CD4-positive, alpha-beta memory T cell (primary cell): ENCODE data around the gene ACTR1B. TPM values are rescaled to one million over a fixed set of nuclear protein-coding genes. Genes with fewer than 3 reads are reported as not detected.
A peak's percentile ranks its signal among the peaks of the same experiment; 100 is the strongest.

Experiments used
- CTCF ChIA-PET: fragments of 350-600 bp; sonication (Branson Sonifier 250); formaldehyde crosslinking; loops from one replicate; lab custom pipeline; 2021; ENCODE audit warnings: inconsistent platforms; ENCODE audit not compliant: partially characterized antibody; lab: Charles Lee
- POLR2A ChIA-PET: fragments of 350-600 bp; sonication (Branson Sonifier 250); formaldehyde crosslinking; loops from one replicate; lab custom pipeline; 2021; ENCODE audit not compliant: partially characterized antibody; lab: Charles Lee
- DNase-seq, 5 donors: peaks; one replicate each; pipeline versions ENCODE4 v3.0.0 to v3.0.0-alpha.2; 2020 to 2022; ENCODE audit warnings: mixed read lengths in 1 of 5
- H3K27ac ChIP-seq: one replicate; pipeline ENCODE4 v1.7.0; 2013; ENCODE audit warnings: low read depth, low read length
- H3K27me3 ChIP-seq: 2 replicates; pipeline ENCODE4 v1.7.0; 2013; ENCODE audit warnings: mild to moderate bottlenecking, low read length, moderate library complexity; ENCODE audit not compliant: insufficient read depth
- H3K36me3 ChIP-seq: 2 replicates; pipeline ENCODE4 v1.7.0; 2013; ENCODE audit warnings: mild to moderate bottlenecking, low read length, moderate library complexity; ENCODE audit not compliant: insufficient read depth
- H3K4me1 ChIP-seq: 2 replicates; pipeline ENCODE4 v1.7.0; 2013; ENCODE audit warnings: mild to moderate bottlenecking, low read length, moderate library complexity; ENCODE audit not compliant: insufficient read depth
- H3K4me3 ChIP-seq, 2 donors: one replicate each; pipeline ENCODE4 v1.7.0; 2013; ENCODE audit warnings: low read length in 2 of 2, mild to moderate bottlenecking in 1 of 2
- H3K9me3 ChIP-seq, 2 donors: one replicate each; pipeline ENCODE4 v1.7.0; 2013; ENCODE audit warnings: low read length in 2 of 2, control low read depth in 1 of 2; ENCODE audit not compliant: control insufficient read depth in 1 of 2
- H3K27ac Mint-ChIP-seq, 7 donors: one replicate each; pipeline ENCODE4 v1.8.0; 2020 to 2021; ENCODE audit warnings: mixed read lengths in 7 of 7, mild to moderate bottlenecking in 6 of 7, inconsistent platforms in 3 of 7, moderate library complexity in 3 of 7
- H3K27me3 Mint-ChIP-seq, 2 donors: one replicate each; pipeline ENCODE4 v1.8.0; 2020 to 2021; ENCODE audit warnings: mixed read lengths in 2 of 2
- H3K36me3 Mint-ChIP-seq, 2 donors: one replicate each; pipeline ENCODE4 v1.8.0; 2020 to 2021; ENCODE audit warnings: mixed read lengths in 2 of 2, inconsistent platforms in 1 of 2, mild to moderate bottlenecking in 1 of 2
- H3K4me1 Mint-ChIP-seq, 4 donors: one replicate each; pipeline ENCODE4 v1.8.0; 2020 to 2021; ENCODE audit warnings: mixed read lengths in 4 of 4, mild to moderate bottlenecking in 1 of 4
- H3K4me3 Mint-ChIP-seq, 8 donors: one replicate each; pipeline ENCODE4 v1.8.0; 2020 to 2021; ENCODE audit warnings: mixed read lengths in 8 of 8, mild to moderate bottlenecking in 7 of 8, moderate library complexity in 6 of 8, inconsistent platforms in 3 of 8
- H3K9me3 Mint-ChIP-seq, 8 donors: one replicate each; pipeline ENCODE4 v1.8.0; 2020 to 2021; ENCODE audit warnings: mixed read lengths in 8 of 8, mild to moderate bottlenecking in 5 of 8, inconsistent platforms in 3 of 8, moderate library complexity in 1 of 8
- intact Hi-C: fragments of 100-400 bp; cut with micrococcal nuclease; formaldehyde crosslinking; loops from one replicate; pipeline ENCODE4 v1.15.1; 2023
- polyA plus RNA-seq, 2 donors: library from polyadenylated mRNA; unstranded; fragments of 300-500 nt; fragmentation: Illumina TruSeq; gene quantifications; one replicate each; pipeline ENCODE4 v1.2.3, GENCODE V29; 2021
- total RNA-seq, 2 experiments: library from RNA; stranded (reverse); gene quantifications; one replicate each; pipeline ENCODE4 v1.2.3, GENCODE V29; 2021

ACTR1B gene
- total and polyA plus RNA-seq, 4 experiments from 2014 or later: 12.0 to 97.6 (median 55.8) TPM

GRCh38 chr2:97664636-97664970 is 759 bp upstream of the ACTR1B start:
- H3K27ac Mint-ChIP-seq: peak overlapping the region; percentile 98 to 100 (median 99)

GRCh38 chr2:97663626-97663961 is 250 bp downstream of the ACTR1B start:
- no peaks in the 10 kb centered on the region for H3K27me3 ChIP-seq
- intact Hi-C loops: loop anchor here (5.0 kb wide), 2 partner anchors 49 to 334 kb away; partner anchors contain the start of genes TMEM131 and ZAP70
- no peaks in the 10 kb centered on the region for H3K9me3 ChIP-seq
- peaks cover 15 to 41% (median 23%) of the 10 kb centered on the region in 4 donors for H3K4me1 Mint-ChIP-seq
- ChIA-PET POLR2A (interaction anchor here (1.0 to 7.9 kb wide), 8 partner anchors 15 to 1492 kb away, joined by 3 to 323 read pairs (median 13); partner anchors contain the start of genes ANKRD36B, COX5B, LIPT1 and TSGA10), CTCF (interaction anchor here (1.4 to 3.8 kb wide), 8 partner anchors 9 to 73 kb away, joined by 4 to 59 read pairs (median 12); partner anchors contain the start of genes COX5B and ZAP70)
- H3K4me3 Mint-ChIP-seq: peak overlapping the region; percentile 92 to 97 (median 96)
- peak overlapping the region; percentile 4 to 99 for H3K4me3 ChIP-seq
- no peaks in the 10 kb centered on the region for H3K9me3 Mint-ChIP-seq
- no peaks in the 10 kb centered on the region for H3K27me3 Mint-ChIP-seq
- DNase-seq: no peak
- H3K27ac ChIP-seq: peak overlapping the region; percentile 92
- peaks cover 36% of the 10 kb centered on the region for H3K4me1 ChIP-seq
- peaks cover 0 to 26% of the 10 kb centered on the region in 2 donors for H3K36me3 Mint-ChIP-seq
- H3K27ac Mint-ChIP-seq: peak overlapping the region in 3 of 7 donors; percentile 98 to 99 (median 98)
- H3K36me3 ChIP-seq: peaks cover 29% of the 10 kb centered on the region

More at GRCh38 chr2:97664636-97664970, 759 bp upstream of the ACTR1B start:
- Histone ChIP-seq H3K36me3 (peaks cover 20% of the 10 kb centered on the region), H3K4me1 (peaks cover 36% of the 10 kb centered on the region), H3K27me3 (no peaks in the 10 kb centered on the region), H3K9me3 (no peaks in the 10 kb centered on the region), H3K4me3 (peak overlapping the region; percentile 52 to 79), H3K27ac (peak overlapping the region; percentile 92)
- Mint-ChIP-seq H3K9me3 (no peaks in the 10 kb centered on the region), H3K4me1 (peaks cover 15 to 41% (median 23%) of the 10 kb centered on the region in 4 donors), H3K36me3 (peaks cover 0 to 23% of the 10 kb centered on the region in 2 donors), H3K4me3 (peak overlapping the region; percentile 91 to 97 (median 94)), H3K27me3 (no peaks in the 10 kb centered on the region)
- POLR2A ChIA-PET: interaction anchor here (1.0 to 7.9 kb wide), 8 partner anchors 16 to 1491 kb away, joined by 3 to 323 read pairs (median 14); partner anchors contain the start of genes ANKRD36B, COX5B, LIPT1 and TSGA10
- CTCF ChIA-PET: interaction anchor here (0.8 to 3.8 kb wide), 9 partner anchors 10 to 74 kb away, joined by 3 to 59 read pairs (median 9); partner anchors contain the start of genes COX5B and ZAP70
- no peak for DNase-seq
- intact Hi-C loops: loop anchor here (1.0 to 5.0 kb wide), 6 partner anchors 18 to 1672 kb away; partner anchors contain the start of genes COX5B, EIF5B, TMEM131 and TXNDC9

DNA sequence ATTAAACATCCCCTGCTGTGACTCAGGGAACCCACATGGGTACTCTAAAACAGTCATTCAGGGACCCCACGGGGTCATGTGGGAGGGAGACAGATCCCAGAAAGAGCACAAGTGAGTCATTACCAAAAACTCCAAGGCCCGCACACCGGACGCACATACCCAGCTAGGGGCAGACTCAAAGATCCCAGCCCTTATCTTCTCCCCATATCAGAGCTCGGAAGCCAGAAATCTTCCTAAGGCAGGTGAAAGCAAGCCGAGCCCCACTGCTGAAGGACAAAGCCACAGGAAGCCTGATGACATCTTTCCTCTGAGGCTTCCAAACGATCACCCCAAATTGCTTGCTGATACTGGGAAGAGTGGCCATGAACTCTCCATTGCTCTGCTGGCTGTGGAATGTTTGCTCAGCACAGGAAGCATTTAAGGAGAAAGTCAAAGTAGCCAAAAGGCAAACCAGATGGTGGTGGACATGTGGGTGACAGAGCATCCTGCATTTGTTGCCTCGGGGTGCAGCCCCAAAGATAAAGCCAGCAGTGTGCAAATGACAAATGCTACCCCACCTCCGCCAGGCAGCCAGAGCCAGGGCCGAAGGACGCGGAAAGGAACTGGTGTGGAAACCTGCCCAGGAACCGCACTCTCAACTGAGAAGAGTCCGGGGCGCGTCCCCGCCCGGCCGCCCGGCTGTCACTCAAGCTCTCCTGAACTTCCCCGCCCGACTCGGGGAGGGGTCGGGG is 784 bp downstream of the ACTR1B start:
- H3K27me3 Mint-ChIP-seq: no peaks in the 10 kb centered on the region
- peaks cover 3 to 31% of the 10 kb centered on the region in 2 donors for H3K36me3 Mint-ChIP-seq
- peak overlapping the region; percentile 92 for H3K27ac ChIP-seq
- H3K4me1 Mint-ChIP-seq: peaks cover 15 to 41% (median 23%) of the 10 kb centered on the region in 4 donors
- peak; percentile 64 to 91 (median 66) for DNase-seq
- intact Hi-C loops: loop anchor here (5.0 kb wide), 2 partner anchors 49 to 334 kb away; partner anchors contain the start of genes TMEM131 and ZAP70
- H3K27ac Mint-ChIP-seq: peak overlapping the region; percentile 97 to 99 (median 97)
- H3K27me3 ChIP-seq: no peaks in the 10 kb centered on the region
- POLR2A ChIA-PET: interaction anchor here (0.9 to 7.9 kb wide), 7 partner anchors 14 to 96 kb away, joined by 3 to 323 read pairs (median 13); partner anchors contain the start of genes ANKRD36B, COX5B and ZAP70
- peak overlapping the region; percentile 92 to 97 (median 96) for H3K4me3 Mint-ChIP-seq
- H3K9me3 ChIP-seq: no peaks in the 10 kb centered on the region
- CTCF ChIA-PET: interaction anchor here (0.7 to 3.3 kb wide), 8 partner anchors 12 to 85 kb away, joined by 3 to 20 read pairs (median 7); partner anchors contain the start of genes ANKRD36B, COX5B and ZAP70
- peak overlapping the region; percentile 4 to 99 for H3K4me3 ChIP-seq
- no peaks in the 10 kb centered on the region for H3K9me3 Mint-ChIP-seq
- H3K4me1 ChIP-seq: peaks cover 36% of the 10 kb centered on the region
- peaks cover 35% of the 10 kb centered on the region for H3K36me3 ChIP-seq

DNA sequence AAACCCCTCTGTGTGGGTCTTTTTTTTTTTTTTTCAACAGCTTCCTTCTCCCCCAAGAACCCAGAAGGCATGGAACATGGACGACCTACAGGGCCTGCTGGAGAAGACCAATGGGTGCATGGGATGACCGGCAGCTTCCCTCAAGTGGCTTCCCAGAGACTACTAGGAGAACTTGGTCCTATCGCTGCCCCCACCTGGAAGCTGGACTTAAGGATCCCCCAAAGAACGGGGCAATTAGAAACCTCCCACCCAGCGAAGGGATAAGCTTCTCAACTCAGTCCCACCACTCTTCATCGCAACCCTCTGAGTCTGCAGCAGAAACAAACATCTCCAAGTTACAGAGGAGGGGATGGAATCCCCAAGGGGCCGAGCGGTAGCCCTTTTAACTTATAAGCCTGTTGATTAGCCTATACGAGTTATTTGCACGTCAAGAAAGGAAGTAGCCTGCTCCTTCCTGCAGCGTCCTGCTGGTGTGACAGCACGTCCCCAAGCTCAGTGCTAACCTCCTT is 1.4 kb downstream of the ACTR1B start:
- peak overlapping the region; percentile 92 to 97 (median 96) for H3K4me3 Mint-ChIP-seq
- peaks cover 6 to 37% of the 10 kb centered on the region in 2 donors for H3K36me3 Mint-ChIP-seq
- Histone ChIP-seq H3K36me3 (peaks cover 39% of the 10 kb centered on the region), H3K4me3 (peak overlapping the region; percentile 4 to 99), H3K27me3 (no peaks in the 10 kb centered on the region), H3K4me1 (peaks cover 36% of the 10 kb centered on the region), H3K9me3 (no peaks in the 10 kb centered on the region), H3K27ac (peak overlapping the region; percentile 92)
- no peaks in the 10 kb centered on the region for H3K27me3 Mint-ChIP-seq
- POLR2A ChIA-PET: interaction anchor here (0.7 to 7.9 kb wide), 8 partner anchors 8 to 97 kb away, joined by 3 to 323 read pairs (median 12); partner anchors contain the start of genes ANKRD36B, COX5B and ZAP70
- peaks cover 15 to 41% (median 23%) of the 10 kb centered on the region in 4 donors for H3K4me1 Mint-ChIP-seq
- CTCF ChIA-PET: interaction anchor here (0.7 to 3.3 kb wide), 8 partner anchors 11 to 86 kb away, joined by 3 to 20 read pairs (median 7); partner anchors contain the start of genes ANKRD36B, COX5B and ZAP70
- peak overlapping the region; percentile 97 to 99 (median 97) for H3K27ac Mint-ChIP-seq
- H3K9me3 Mint-ChIP-seq: no peaks in the 10 kb centered on the region
- peak in 1 of 5 donors; percentile 27 for DNase-seq
- intact Hi-C loops: loop anchor here (5.0 kb wide), 2 partner anchors 50 to 335 kb away; partner anchors contain the start of genes TMEM131 and ZAP70

DNA sequence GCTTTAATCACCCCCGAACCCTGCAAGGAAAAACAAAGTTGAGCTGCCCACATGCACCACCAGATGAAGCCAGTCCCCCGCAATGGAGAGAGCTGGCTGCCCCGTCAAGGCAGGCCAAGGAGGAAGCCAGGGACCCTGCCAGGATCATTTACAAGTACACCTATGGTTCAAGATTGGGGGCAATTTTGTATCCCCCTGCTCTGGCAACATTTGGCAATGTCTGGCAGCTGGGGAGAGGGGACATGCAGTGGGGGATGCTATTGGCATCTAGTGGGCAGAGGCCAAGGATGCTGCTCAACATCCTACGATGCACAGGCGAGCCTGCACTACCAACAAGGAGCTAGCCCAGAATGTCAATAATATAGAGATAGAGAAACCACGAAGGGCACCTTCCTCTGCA is 1.9 kb downstream of the ACTR1B start:
- peaks cover 39% of the 10 kb centered on the region for H3K36me3 ChIP-seq
- Mint-ChIP-seq H3K27ac (peak overlapping the region; percentile 57 to 99 (median 97)), H3K36me3 (peaks cover 7 to 41% of the 10 kb centered on the region in 2 donors), H3K9me3 (no peaks in the 10 kb centered on the region), H3K27me3 (no peaks in the 10 kb centered on the region), H3K4me3 (peak overlapping the region; percentile 92 to 97 (median 96)), H3K4me1 (peaks cover 15 to 41% (median 23%) of the 10 kb centered on the region in 4 donors)
- no peak for DNase-seq
- CTCF ChIA-PET: interaction anchor here (0.7 to 3.3 kb wide), 8 partner anchors 11 to 86 kb away, joined by 3 to 20 read pairs (median 7); partner anchors contain the start of genes ANKRD36B, COX5B and ZAP70
- intact Hi-C loops: loop anchor here (5.0 kb wide), 2 partner anchors 50 to 335 kb away; partner anchors contain the start of genes TMEM131 and ZAP70
- no peaks in the 10 kb centered on the region for H3K9me3 ChIP-seq
- peak overlapping the region in 1 of 2 donors; percentile 99 for H3K4me3 ChIP-seq
- peak overlapping the region; percentile 92 for H3K27ac ChIP-seq
- POLR2A ChIA-PET: interaction anchor here (0.7 to 7.9 kb wide), 7 partner anchors 9 to 98 kb away, joined by 3 to 323 read pairs (median 11); partner anchors contain the start of genes ANKRD36B, COX5B and ZAP70
- no peaks in the 10 kb centered on the region for H3K27me3 ChIP-seq
- peaks cover 36% of the 10 kb centered on the region for H3K4me1 ChIP-seq

DNA sequence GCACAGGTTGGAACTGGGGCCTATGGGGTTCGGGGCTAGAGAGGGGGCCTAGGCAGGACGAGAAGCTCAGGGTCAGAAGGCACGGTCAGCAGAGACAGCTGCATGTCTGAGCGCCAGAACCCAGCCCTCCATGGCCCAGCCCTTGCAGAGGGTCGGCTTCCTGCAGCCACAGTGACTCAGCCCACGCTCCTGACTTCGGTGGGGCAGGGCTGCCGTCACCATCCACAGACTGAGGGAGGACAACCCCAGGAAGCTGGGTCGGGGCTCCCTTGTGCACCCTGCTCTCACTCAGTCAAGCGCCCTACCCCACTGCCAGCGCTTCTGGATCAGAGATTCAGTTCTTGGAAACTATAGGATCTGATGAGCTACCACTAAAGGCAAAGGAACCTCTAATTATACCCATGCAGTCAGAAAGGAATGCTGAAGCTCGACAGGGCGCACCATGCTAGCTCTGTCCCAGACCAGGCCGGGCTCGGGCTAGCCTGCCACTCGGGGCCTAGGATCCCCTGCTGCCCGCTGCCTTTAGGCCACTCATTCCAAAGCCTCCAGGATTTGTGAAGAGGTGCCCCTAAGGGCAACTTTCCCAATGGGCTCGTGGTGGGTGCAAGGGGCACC is 3.0 kb downstream of the ACTR1B start:
- Mint-ChIP-seq H3K36me3 (peaks cover 7 to 44% of the 10 kb centered on the region in 2 donors), H3K27ac (peak overlapping the region in 5 of 7 donors; percentile 30 to 97 (median 55)), H3K27me3 (no peaks in the 10 kb centered on the region), H3K9me3 (no peaks in the 10 kb centered on the region), H3K4me3 (no peak overlapping the region), H3K4me1 (peaks cover 15 to 41% (median 23%) of the 10 kb centered on the region in 4 donors)
- peaks cover 36% of the 10 kb centered on the region for H3K4me1 ChIP-seq
- H3K27ac ChIP-seq: no peak overlapping the region
- intact Hi-C loops: loop anchor here (5.0 kb wide), 2 partner anchors 51 to 336 kb away; partner anchors contain the start of genes TMEM131 and ZAP70
- H3K4me3 ChIP-seq: no peak overlapping the region
- H3K36me3 ChIP-seq: peaks cover 39% of the 10 kb centered on the region
- no peaks in the 10 kb centered on the region for H3K27me3 ChIP-seq
- no peak for DNase-seq
- ChIA-PET CTCF (interaction anchor here (0.9 to 2.6 kb wide), 3 partner anchors 11 to 70 kb away, joined by 3 to 20 read pairs (median 4); partner anchors contain the start of gene ANKRD36B), POLR2A (interaction anchor here (7.9 kb wide), 1 partner anchor 12 kb away, joined by 323 read pairs; the partner anchor contains the start of gene COX5B)
- H3K9me3 ChIP-seq: no peaks in the 10 kb centered on the region
